ENCODE data around the gene YPEL3.

YPEL3 gene

GRCh38 chr16:30069611-30070462, 26.2 kb downstream of the YPEL3 start:
- DNase-seq (ENCODE audit: low read depth in 2 of 2) = no peak

DNA sequence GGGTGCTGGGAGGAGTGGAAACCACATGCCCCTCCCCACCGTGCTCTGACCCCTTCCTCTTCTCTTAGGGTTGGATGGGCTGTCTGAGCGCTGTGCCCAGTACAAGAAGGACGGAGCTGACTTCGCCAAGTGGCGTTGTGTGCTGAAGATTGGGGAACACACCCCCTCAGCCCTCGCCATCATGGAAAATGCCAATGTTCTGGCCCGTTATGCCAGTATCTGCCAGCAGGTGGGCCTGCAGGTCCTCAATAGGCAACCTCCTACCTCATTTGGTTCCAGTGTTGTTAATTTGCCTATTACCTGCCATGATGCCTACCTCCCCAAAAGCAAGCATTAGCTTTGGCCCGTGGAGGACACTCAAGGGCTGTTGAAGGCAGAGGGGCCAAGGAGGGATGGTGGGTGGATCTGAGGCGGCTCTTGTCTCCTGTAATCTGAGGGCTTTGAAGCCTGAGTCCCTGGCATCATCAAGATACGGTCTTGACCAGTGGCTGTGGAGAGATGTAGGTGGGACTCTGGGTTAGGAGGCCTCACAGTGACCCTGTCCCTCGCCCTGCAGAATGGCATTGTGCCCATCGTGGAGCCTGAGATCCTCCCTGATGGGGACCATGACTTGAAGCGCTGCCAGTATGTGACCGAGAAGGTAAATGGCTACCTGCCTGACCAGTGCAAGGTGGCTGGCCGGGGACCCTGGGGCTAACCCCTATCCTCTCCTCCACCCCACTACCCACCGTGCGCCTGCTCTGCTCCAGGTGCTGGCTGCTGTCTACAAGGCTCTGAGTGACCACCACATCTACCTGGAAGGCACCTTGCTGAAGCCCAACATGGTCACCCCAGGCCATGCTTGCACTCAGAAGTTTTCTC, 27.0 kb downstream of the YPEL3 start:
- peak in 1 of 2 donors; percentile 38 for DNase-seq (ENCODE audit: low read depth in 2 of 2)

DNA sequence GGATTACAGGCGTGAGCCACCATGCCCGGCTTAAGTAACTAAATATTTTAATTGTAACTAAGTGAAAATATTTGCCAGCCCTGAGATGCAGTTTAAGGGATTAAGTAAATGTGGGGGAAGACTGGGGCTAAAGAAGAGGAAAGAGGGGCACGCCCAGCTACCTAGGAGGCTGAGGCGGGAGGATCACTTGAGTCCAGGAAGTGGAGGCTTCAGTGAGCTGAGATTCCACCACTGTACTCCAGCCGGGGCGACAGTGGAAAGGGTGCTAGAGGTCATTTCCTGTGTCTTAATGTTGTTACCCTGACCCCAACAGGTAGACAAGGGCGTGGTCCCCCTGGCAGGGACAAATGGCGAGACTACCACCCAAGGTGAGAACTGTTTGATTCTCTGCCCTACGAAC, 27.7 kb downstream of the YPEL3 start:
- no peak for DNase-seq (ENCODE audit: low read depth in 2 of 2)

- no peak for DNase-seq (ENCODE audit: low read depth in 2 of 2)
These were observed 28.5 kb downstream of the YPEL3 start for GRCh38 chr16:30067584-30067916.

DNA sequence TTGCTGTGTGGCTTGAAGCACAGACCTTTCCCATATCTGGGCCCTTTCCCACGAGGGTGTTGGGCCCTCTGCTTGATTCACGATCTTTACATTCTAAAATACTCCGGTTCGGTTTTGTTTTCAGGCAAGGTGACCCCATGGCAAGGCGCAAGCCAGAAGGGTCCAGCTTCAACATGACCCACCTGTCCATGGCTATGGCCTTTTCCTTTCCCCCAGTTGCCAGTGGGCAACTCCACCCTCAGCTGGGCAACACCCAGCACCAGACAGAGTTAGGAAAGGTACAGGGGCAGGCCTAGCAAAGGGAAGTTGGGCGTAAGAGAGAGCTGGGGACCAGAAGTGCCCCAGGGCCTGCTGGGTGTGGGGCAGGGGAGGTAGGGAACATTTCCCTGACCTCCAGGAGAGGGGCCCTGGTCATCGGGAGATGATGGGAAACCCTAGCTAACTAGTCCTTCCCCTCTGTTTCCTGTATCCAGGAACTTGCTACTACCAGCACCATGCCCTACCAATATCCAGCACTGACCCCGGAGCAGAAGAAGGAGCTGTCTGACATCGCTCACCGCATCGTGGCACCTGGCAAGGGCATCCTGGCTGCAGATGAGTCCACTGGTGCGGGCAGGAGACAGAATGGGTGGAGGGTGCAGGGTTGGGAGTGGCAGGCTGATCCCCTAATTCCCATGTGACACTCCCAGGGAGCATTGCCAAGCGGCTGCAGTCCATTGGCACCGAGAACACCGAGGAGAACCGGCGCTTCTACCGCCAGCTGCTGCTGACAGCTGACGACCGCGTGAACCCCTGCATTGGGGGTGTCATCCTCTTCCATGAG, 29.0 kb downstream of the YPEL3 start:
- no peak for DNase-seq (ENCODE audit: low read depth in 2 of 2)

- peak in 1 of 2 donors; percentile 21 for DNase-seq (ENCODE audit: low read depth in 2 of 2)
These were observed 29.9 kb downstream of the YPEL3 start for GRCh38 chr16:30065943-30066760.

DNA sequence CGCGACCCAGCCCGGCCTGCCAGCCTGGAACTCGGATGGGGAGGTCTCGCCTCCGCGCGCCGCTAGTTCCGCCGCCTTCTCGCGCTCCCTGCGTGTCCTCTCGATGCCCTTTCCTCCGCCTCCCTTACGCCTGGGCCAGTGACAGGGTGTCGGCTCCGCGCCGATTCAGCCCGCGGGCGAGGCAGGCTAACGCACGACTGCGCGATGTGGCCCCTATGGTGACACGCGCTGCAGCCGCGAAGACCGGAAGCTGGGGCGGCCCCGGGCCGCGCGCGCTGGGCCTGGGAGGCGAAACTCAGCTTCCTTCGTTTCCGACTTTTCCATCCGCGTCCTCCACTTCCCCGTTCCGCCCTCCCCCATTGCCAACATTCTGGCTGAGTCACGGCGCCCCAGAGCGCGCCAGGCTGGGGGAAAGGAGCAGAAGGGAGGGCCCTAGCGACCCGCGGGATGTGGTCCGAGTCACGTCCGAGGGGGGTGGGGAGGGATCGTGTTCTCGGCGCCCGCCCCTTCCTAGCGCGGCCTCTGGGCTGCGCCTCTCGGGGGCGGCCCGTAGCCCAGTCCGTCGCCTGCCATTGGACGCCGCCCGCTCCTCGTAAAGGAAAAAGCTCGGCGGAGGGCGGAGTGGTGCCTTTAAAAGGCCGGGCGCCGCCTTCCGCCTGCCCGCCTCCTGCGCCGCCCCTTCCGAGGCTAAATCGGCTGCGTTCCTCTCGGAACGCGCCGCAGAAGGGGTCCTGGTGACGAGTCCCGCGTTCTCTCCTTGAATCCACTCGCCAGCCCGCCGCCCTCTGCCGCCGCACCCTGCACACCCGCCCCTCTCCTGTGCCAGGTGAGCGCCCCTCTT, 30.7 kb downstream of the YPEL3 start, which contains the start of gene ALDOA:
TSS of gene ALDOA (plus strand) at position 659 of the 841 bp plus-strand sequence. CDS start 1,138 bp downstream, outside the sequence.
- peak; percentile 97 to 98 for DNase-seq (ENCODE audit: low read depth in 2 of 2)

DNA sequence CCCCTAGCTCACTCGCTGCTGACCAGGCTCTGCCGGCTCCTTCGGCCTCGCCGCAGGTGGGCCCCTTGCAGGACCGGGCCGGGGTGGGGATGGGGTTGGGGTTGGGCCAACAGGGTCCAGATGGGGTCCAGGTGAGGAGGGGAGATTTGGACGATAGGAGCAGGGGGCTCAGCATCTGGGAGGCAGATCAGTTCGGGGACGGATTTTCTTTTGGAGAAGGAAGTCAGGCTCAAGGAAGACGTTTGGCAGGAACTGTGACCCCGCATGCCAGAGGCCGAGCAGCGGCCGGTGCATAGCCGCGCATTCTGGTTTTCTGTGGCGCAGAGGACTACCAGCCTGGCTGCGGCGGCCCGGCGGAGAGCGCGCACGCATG, 31.3 kb downstream of the YPEL3 start:
- no peak for DNase-seq (ENCODE audit: low read depth in 2 of 2)

DNA sequence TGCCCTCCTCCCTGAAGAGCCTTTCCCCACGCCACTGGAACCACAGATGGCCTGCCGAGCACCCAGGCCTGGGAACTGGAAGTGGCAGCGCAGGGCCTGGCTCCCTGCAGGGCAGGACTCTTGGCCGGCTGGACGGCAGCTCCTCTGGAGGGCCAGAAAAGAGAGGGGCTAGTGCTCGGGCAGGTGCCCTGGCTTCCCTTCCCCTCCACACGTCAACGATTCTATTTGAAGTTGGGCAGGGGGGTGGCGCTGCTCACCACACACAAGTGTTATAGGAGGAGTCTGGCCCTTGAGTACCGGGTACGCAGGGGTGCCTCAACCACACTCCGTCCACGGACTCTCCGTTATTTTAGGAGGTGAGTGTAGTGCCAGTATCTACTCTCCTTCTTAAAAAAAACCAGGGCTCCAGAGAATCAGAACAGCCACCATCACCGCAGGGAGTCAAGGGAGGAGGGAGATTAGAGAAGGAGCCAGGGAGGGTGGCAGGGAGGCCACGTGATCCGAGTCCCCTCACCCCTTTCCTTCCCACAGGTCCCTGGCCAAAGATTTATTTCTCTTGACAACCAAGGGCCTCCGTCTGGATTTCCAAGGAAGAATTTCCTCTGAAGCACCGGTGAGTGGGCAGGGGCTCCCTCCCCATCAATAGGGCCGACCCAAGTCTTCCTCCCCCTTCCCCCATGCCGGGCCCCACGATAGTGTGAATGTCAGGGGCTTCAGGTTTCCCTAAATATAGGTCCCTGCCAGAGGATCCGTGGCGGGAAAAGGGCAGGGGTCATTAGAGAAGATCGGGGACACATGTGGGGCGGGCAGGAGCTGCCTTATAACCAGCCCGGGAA, 31.9 kb downstream of the YPEL3 start:
- peak; percentile 51 to 56 for DNase-seq (ENCODE audit: low read depth in 2 of 2)

GRCh38 chr16:30063278-30063892, 32.6 kb downstream of the YPEL3 start:
- DNase-seq (ENCODE audit: low read depth in 2 of 2) = no peak

DNA sequence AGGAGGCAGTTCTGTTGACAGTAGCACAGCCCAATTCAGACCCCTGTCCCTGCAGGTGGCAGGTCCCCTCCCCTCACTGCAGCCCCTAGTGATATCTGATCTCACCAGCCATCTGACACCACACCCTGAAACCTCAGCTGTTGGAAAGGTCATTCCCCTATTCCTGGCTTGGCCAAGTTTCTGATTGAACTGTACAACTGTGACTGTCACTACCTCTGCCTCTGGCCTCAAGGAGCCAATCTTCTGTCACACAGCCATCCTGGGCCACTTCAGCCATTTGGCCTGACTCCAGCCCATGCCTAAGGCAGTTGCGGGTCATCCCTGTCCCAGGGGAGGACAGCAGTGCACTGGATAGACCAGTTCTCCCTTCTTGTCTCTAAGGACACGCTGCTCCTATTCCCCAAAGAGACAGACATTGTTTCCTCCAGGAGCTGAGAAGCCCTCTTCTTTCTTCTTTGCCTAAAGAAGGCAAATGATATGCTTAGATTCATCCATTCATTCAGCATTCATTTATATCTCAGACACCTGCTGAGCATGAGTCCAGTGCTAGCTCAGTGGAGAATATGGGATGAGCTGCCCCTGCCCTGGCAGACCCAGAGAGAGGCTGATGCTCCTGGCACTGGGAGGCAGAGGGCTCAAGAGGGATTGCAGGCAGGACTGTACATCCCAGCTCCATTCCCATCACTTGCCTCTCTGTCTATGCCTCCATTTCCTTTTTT, 35.0 kb downstream of the YPEL3 start:
- DNase-seq (ENCODE audit: low read depth in 2 of 2) = no peak

GRCh38 chr16:30060346-30060745, 35.7 kb downstream of the YPEL3 start:
- no peak for DNase-seq (ENCODE audit: low read depth in 2 of 2)

GRCh38 chr16:30054959-30055553, 41.0 kb downstream of the YPEL3 start:
- peak in 1 of 2 donors; percentile 55 for DNase-seq (ENCODE audit: low read depth in 2 of 2)

DNA sequence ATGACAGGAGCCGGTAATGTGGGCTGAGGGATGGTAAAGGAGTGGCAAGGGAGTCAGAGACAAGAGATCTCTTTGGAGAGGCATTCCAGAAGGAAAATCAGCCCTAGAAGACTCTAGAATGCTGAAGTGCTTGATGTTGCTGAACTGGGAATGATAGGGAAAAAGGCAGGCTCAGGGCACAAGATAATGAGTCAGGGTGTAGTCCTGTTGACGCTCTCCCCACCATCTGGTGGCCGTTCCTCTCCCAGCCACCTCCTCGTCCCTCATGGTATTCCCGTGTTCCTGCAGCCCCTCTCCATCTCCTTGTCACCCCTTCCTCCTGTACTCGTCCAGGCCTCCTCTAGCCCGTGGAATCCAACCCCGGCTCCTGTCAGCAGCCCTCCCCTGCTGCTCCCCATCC, 41.6 kb downstream of the YPEL3 start:
- DNase-seq (ENCODE audit: low read depth in 2 of 2) = no peak

DNA sequence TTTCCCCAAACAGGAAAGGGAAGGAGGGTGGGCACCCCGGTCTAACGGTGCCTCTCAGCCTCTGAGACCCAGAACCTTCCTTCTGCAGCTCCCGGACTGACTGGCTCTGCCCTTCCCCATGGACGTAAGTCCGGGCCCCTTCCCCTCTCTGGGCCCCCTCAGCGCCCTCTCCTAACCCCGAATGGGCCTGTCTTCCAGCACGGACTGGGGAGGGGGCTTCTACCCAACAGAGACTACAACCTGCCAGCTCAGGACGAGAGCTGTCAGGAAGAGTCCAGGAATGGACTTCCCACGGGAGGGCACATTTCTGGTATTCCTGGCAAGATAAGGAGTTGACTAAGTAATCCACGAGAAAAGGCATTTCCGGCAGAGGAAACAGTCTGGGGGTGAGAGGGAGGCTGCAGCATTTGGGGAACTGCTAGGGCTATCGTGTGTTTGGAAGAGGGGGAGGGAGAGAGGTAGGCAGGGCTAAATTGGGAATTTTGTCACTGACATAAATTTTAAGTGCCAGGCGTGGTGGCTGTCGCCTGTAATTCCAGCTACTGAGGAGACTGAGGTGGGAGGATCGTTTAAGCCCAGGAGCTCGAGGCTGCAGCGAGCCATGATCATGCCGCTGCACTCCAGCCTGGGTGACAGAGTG, 42.5 kb downstream of the YPEL3 start:
- DNase-seq (ENCODE audit: low read depth in 2 of 2) = no peak

GRCh38 chr16:30052671-30053372, 43.2 kb downstream of the YPEL3 start:
- DNase-seq (ENCODE audit: low read depth in 2 of 2) = peak; percentile 91 to 94

DNA sequence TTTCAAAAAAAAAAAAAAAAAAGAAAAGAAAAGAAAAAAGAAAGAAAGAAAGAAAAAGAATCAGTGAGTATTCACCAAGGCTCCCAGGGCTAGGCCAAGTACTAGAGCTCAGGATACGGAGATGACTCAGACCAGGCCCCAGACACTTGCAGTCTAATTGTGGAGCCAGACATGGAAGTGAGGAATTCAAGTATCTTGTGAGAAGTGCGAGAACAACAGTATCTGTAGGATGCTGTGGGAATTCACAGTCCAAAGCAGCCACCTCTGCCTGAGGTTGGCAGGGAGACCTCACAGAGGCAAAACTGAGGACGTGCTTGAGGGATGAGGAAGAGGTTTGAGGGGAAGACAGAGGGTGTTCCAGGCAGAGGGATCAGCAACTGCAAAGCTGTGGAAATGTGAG, 44.5 kb downstream of the YPEL3 start:
- no peak for DNase-seq (ENCODE audit: low read depth in 2 of 2)
